Measurements from ENCODE around the gene ADRA2A. TPM values are rescaled to one million over a fixed set of nuclear protein-coding genes. Genes with fewer than 3 reads are reported as not detected.

Gene ADRA2A
- 16.1 and 19.3 TPM in 2 replicates for total RNA-seq (ENCODE audit: low replicate concordance)
- long read RNA-seq, partial matches to known transcripts = 0 of 1 reads
- long read RNA-seq, other reads (novel, unspliced or antisense) = 0 of 1 reads

- Mint-ChIP-seq H3K27ac (no peak within 1 kb of the TSS), H3K4me1 (ENCODE audit: unreplicated experiment) (peaks cover 19% of the 10 kb centered on the region), H3K9me3 (peaks cover 5% of the 10 kb centered on the region), H3K36me3 (peaks cover 8% of the 10 kb centered on the region), H3K4me3 (peak within 1 kb of the TSS; percentile 86), H3K27me3 (peaks cover 79% of the 10 kb centered on the region)
- no peak for TF ChIP-seq CTCF (conservative IDR thresholded peaks at IDR 0.05)
- peak; percentile 81 for DNase-seq (ENCODE audit: extremely low spot score, unreplicated experiment)
These were observed at the start of gene ADRA2A for GRCh38 chr10:111076682-111077478. Gene ADRA2A, plus strand, starts transcription at chr10:111077029. Its CDS starts 968 bp downstream, at chr10:111077997.

- H3K4me3 Mint-ChIP-seq = no peak overlapping the region
- H3K27ac Mint-ChIP-seq = no peak overlapping the region
- no peak for DNase-seq (ENCODE audit: extremely low spot score, unreplicated experiment)
- no peaks in the 10 kb centered on the region for H3K27me3 Mint-ChIP-seq
- H3K36me3 Mint-ChIP-seq = peaks cover 12% of the 10 kb centered on the region
- H3K9me3 Mint-ChIP-seq = peaks cover 3% of the 10 kb centered on the region
- no peaks in the 10 kb centered on the region for H3K4me1 Mint-ChIP-seq (ENCODE audit: unreplicated experiment)
- no peak for TF ChIP-seq CTCF (conservative IDR thresholded peaks at IDR 0.05)
These were observed 46.6 kb upstream of the ADRA2A start for GRCh38 chr10:111030042-111030750.

- Mint-ChIP-seq H3K9me3 (peaks cover 6% of the 10 kb centered on the region), H3K27ac (no peak overlapping the region), H3K36me3 (peaks cover 9% of the 10 kb centered on the region), H3K27me3 (no peaks in the 10 kb centered on the region), H3K4me1 (ENCODE audit: unreplicated experiment) (no peaks in the 10 kb centered on the region), H3K4me3 (no peak overlapping the region)
- TF ChIP-seq CTCF (conservative IDR thresholded peaks at IDR 0.05) = no peak
- DNase-seq (ENCODE audit: extremely low spot score, unreplicated experiment) = no peak
These were observed 42.1 kb upstream of the ADRA2A start for GRCh38 chr10:111034598-111035310.

- TF ChIP-seq CTCF (conservative IDR thresholded peaks at IDR 0.05) = no peak
- Mint-ChIP-seq H3K4me1 (ENCODE audit: unreplicated experiment) (no peaks in the 10 kb centered on the region), H3K9me3 (peaks cover 10% of the 10 kb centered on the region), H3K27ac (no peak overlapping the region), H3K4me3 (no peak overlapping the region), H3K27me3 (no peaks in the 10 kb centered on the region), H3K36me3 (peaks cover 9% of the 10 kb centered on the region)
- DNase-seq (ENCODE audit: extremely low spot score, unreplicated experiment) = no peak
These were observed 41.3 kb upstream of the ADRA2A start for GRCh38 chr10:111035542-111035941.

DNA sequence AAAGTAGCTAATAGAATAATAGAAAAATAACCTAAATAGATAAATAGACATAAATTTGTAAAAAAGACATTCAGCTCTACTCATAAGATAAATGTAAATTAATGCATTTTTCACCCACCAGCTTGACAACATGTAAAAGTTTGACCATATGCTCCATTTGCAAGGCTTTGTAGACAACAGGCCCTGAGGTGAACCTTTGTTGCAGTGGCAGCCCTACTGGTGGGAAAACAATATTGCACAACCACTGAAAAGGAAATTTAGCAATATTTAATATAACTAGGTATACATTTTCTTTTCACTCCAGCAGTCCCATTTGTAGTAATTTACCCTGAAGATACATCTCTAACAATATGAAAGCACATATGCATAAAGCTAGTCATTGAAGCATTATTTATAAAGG is 39.0 kb upstream of the ADRA2A start:
- peaks cover 19% of the 10 kb centered on the region for H3K9me3 Mint-ChIP-seq
- peak; percentile 63 for TF ChIP-seq CTCF (conservative IDR thresholded peaks at IDR 0.05)
- no peak overlapping the region for H3K27ac Mint-ChIP-seq
- no peak overlapping the region for H3K4me3 Mint-ChIP-seq
- no peaks in the 10 kb centered on the region for H3K27me3 Mint-ChIP-seq
- no peaks in the 10 kb centered on the region for H3K4me1 Mint-ChIP-seq (ENCODE audit: unreplicated experiment)
- peaks cover 5% of the 10 kb centered on the region for H3K36me3 Mint-ChIP-seq
- DNase-seq (ENCODE audit: extremely low spot score, unreplicated experiment) = no peak
